GM23338 (cell line): ENCODE data around the gene FBXO9. TPM values are rescaled to one million over a fixed set of nuclear protein-coding genes. Genes with fewer than 3 reads are reported as not detected.

Experiments used
- ATAC-seq: fragments of 200-7000 bp; cut with Tn5 transposase; 3 replicates; pipeline ENCODE4 v1.9.1; 2020
- DNase-seq: peaks from one replicate; pipeline ENCODE4 v3.0.0-alpha.2; 2015; ENCODE audit warnings: low spot score
- H2AFZ ChIP-seq: fragments of 200-600 bp; sonication (generic); 2 replicates; pipeline ENCODE4 v1.8.0; 2016; ENCODE audit warnings: antibody characterized with exemption, mild to moderate bottlenecking, moderate library complexity
- H3F3A ChIP-seq: fragments of 200-600 bp; sonication (generic); replicated peaks from 2 replicates; pipeline ENCODE4 v1.8.0; 2017; ENCODE audit warnings: antibody characterized with exemption, mixed run types, low read depth
- H3K27ac ChIP-seq: fragments of 200-600 bp; sonication (generic); 2 replicates; pipeline ENCODE4 v1.6.1; 2016; ENCODE audit warnings: low read depth
- H3K27me3 ChIP-seq: fragments of 200-600 bp; sonication (generic); 2 replicates; pipeline ENCODE4 v1.8.0; 2016; ENCODE audit warnings: mild to moderate bottlenecking, mixed run types, moderate library complexity; ENCODE audit not compliant: insufficient read depth
- H3K36me3 ChIP-seq: fragments of 200-600 bp; sonication (generic); 2 replicates; pipeline ENCODE4 v1.8.0; 2016; ENCODE audit warnings: mild to moderate bottlenecking; ENCODE audit not compliant: insufficient read depth
- H3K4me1 ChIP-seq: fragments of 200-600 bp; sonication (generic); 2 replicates; pipeline ENCODE4 v1.8.0; 2016; ENCODE audit warnings: mild to moderate bottlenecking, moderate library complexity; ENCODE audit not compliant: insufficient read depth
- H3K4me2 ChIP-seq: fragments of 200-600 bp; sonication (generic); 2 replicates; pipeline ENCODE4 v1.7.1; 2017; ENCODE audit warnings: mixed run types
- H3K4me3 ChIP-seq: fragments of 200-600 bp; sonication (generic); 2 replicates; pipeline ENCODE4 v1.6.1; 2016; ENCODE audit warnings: mixed run types
- H3K79me2 ChIP-seq: fragments of 200-600 bp; sonication (generic); replicated peaks from 2 replicates; pipeline ENCODE4 v1.8.0; 2017; ENCODE audit warnings: mild to moderate bottlenecking; ENCODE audit not compliant: insufficient read depth
- H3K9me2 ChIP-seq: fragments of 200-600 bp; sonication (generic); 2 replicates; pipeline ENCODE4 v1.8.0; 2017; ENCODE audit not compliant: insufficient read depth
- H4K20me1 ChIP-seq: fragments of 200-600 bp; sonication (generic); replicated peaks from 2 replicates; pipeline ENCODE4 v1.8.0; 2017; ENCODE audit warnings: mild to moderate bottlenecking; ENCODE audit not compliant: insufficient read depth
- H3K27ac Mint-ChIP-seq: 2 replicates; pipeline ENCODE4 v1.8.0; 2020; ENCODE audit warnings: inconsistent platforms, mild to moderate bottlenecking, moderate library complexity, mixed read lengths
- H3K27me3 Mint-ChIP-seq: 3 replicates; pipeline ENCODE4 v1.8.0; 2022; ENCODE audit warnings: low read depth, mild to moderate bottlenecking, moderate library complexity, mixed read lengths, inconsistent platforms; ENCODE audit not compliant: insufficient read depth, poor library complexity
- H3K36me3 Mint-ChIP-seq: 3 replicates; pipeline ENCODE4 v1.8.0; 2021; ENCODE audit warnings: low read depth, mild to moderate bottlenecking, inconsistent platforms, moderate library complexity, mixed read lengths
- H3K4me1 Mint-ChIP-seq: 3 replicates; pipeline ENCODE4 v1.8.0; 2020; ENCODE audit warnings: mild to moderate bottlenecking, inconsistent platforms, mixed read lengths
- H3K4me3 Mint-ChIP-seq: 3 replicates; pipeline ENCODE4 v1.8.0; 2021; ENCODE audit warnings: moderate library complexity, mild to moderate bottlenecking, inconsistent platforms, mixed read lengths
- H3K9me3 Mint-ChIP-seq: 3 replicates; pipeline ENCODE4 v1.8.0; 2020; ENCODE audit warnings: moderate library complexity, mild to moderate bottlenecking, inconsistent platforms, mixed read lengths
- EZH2 ChIP-seq: fragments of 200-600 bp; sonication (generic); IDR thresholded peaks from one replicate; pipeline ENCODE4 v1.8.0; 2017; ENCODE audit warnings: antibody characterized with exemption, mild to moderate bottlenecking, low read depth; ENCODE audit not compliant: unreplicated experiment
- EZH2phosphoT487 ChIP-seq: fragments of 200-600 bp; sonication (generic); IDR thresholded peaks from one replicate; pipeline ENCODE4 v1.8.1; 2018; ENCODE audit warnings: antibody characterized with exemption; ENCODE audit not compliant: unreplicated experiment
- POLR2AphosphoS5 ChIP-seq: IDR thresholded peaks from 2 replicates; pipeline ENCODE4 v1.6.1; 2016; ENCODE audit warnings: antibody characterized with exemption, low read depth
- ZNF114 ChIP-seq: fragments of 250-450 bp; sonication (Bioruptor Pico); IDR thresholded peaks from 2 replicates; pipeline ENCODE4 v1.5.0; 2020; ENCODE audit warnings: mild to moderate bottlenecking, moderate library complexity
- ZNF331 ChIP-seq: fragments of 250-450 bp; sonication (Bioruptor Pico); IDR thresholded peaks from 2 replicates; pipeline ENCODE4 v1.5.0; 2020; ENCODE audit warnings: low read depth, mild to moderate bottlenecking, moderate library complexity
- ZNF462 ChIP-seq: fragments of 250-450 bp; sonication (Bioruptor Pico); IDR thresholded peaks from 2 replicates; pipeline ENCODE4 v1.5.0; 2020; ENCODE audit warnings: mild to moderate bottlenecking, moderate library complexity
- polyA plus RNA-seq: library from polyadenylated mRNA; unstranded; fragments of >200 nt; fragmentation: Nextera tagmentation; extraction: Ambion mirVana; gene quantifications from 2 replicates; pipeline ENCODE4 v1.2.1, GENCODE V29; 2016
- total RNA-seq: library from RNA; depleted of rRNA; stranded (reverse); fragments of >200 nt; shearing (Covaris generic); gene quantifications from 2 replicates; pipeline ENCODE4 v1.2.3, GENCODE V29; 2014
- TF ChIP-seq, protein P1 (sequence below): IDR thresholded peaks from one replicate; pipeline ENCODE4 v1.6.1; 2018; ENCODE audit warnings: antibody characterized with exemption; ENCODE audit not compliant: unreplicated experiment
- TF ChIP-seq, protein P2 (sequence below), 2 experiments: fragments of 200-600 bp in 1 of 2; sonication (generic) in 1 of 2; conservative IDR thresholded peaks; 2 replicates each; pipeline versions ENCODE4 v1.5.1 to v1.6.1; 2016 to 2017; ENCODE audit warnings: antibody characterized with exemption in 2 of 2, low read depth in 2 of 2, mild to moderate bottlenecking in 2 of 2, moderate library complexity in 1 of 2
- TF ChIP-seq, protein P3 (sequence below): IDR thresholded peaks from 2 replicates; pipeline ENCODE4 v1.6.1; 2016; ENCODE audit warnings: antibody characterized with exemption

Gene FBXO9
- total and polyA plus RNA-seq, 2 experiments from 2014 or later: 29.8 to 32.8 TPM

DNA sequence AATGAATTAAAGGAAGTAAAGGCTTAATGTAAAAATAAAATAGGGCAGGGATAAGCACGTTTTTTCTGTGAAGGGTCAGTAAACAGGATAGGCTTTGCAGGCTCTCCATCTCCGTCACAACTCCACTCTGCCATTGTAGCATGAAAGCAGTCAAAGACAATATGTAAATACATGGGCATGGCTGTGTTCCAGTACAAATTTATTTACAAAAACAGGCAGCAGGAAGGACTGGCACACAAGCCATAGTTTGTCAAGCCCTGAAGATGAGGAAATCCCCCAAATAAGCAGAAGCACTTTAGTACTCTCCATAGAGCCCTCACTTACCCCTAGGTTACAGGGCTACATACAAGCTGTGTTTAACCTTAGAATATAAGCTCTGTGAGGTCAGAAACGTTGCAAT lies 8.9 kb upstream of the FBXO9 start (continued):
- TF ChIP-seq, protein P1, sequence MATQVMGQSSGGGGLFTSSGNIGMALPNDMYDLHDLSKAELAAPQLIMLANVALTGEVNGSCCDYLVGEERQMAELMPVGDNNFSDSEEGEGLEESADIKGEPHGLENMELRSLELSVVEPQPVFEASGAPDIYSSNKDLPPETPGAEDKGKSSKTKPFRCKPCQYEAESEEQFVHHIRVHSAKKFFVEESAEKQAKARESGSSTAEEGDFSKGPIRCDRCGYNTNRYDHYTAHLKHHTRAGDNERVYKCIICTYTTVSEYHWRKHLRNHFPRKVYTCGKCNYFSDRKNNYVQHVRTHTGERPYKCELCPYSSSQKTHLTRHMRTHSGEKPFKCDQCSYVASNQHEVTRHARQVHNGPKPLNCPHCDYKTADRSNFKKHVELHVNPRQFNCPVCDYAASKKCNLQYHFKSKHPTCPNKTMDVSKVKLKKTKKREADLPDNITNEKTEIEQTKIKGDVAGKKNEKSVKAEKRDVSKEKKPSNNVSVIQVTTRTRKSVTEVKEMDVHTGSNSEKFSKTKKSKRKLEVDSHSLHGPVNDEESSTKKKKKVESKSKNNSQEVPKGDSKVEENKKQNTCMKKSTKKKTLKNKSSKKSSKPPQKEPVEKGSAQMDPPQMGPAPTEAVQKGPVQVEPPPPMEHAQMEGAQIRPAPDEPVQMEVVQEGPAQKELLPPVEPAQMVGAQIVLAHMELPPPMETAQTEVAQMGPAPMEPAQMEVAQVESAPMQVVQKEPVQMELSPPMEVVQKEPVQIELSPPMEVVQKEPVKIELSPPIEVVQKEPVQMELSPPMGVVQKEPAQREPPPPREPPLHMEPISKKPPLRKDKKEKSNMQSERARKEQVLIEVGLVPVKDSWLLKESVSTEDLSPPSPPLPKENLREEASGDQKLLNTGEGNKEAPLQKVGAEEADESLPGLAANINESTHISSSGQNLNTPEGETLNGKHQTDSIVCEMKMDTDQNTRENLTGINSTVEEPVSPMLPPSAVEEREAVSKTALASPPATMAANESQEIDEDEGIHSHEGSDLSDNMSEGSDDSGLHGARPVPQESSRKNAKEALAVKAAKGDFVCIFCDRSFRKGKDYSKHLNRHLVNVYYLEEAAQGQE: no peak
- TF ChIP-seq, protein P2, sequence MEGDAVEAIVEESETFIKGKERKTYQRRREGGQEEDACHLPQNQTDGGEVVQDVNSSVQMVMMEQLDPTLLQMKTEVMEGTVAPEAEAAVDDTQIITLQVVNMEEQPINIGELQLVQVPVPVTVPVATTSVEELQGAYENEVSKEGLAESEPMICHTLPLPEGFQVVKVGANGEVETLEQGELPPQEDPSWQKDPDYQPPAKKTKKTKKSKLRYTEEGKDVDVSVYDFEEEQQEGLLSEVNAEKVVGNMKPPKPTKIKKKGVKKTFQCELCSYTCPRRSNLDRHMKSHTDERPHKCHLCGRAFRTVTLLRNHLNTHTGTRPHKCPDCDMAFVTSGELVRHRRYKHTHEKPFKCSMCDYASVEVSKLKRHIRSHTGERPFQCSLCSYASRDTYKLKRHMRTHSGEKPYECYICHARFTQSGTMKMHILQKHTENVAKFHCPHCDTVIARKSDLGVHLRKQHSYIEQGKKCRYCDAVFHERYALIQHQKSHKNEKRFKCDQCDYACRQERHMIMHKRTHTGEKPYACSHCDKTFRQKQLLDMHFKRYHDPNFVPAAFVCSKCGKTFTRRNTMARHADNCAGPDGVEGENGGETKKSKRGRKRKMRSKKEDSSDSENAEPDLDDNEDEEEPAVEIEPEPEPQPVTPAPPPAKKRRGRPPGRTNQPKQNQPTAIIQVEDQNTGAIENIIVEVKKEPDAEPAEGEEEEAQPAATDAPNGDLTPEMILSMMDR (conservative IDR thresholded peaks at IDR 0.05; ENCODE audit: low read depth in 2 of 2): no peak
- TF ChIP-seq EZH2phosphoT487: no peak
- TF ChIP-seq ZNF114 (CRISPR knock-in tag): no peak

GRCh38 chr6:53058388-53059195 lies 6.6 kb upstream of the FBXO9 start:
- no peak for DNase-seq
- H3K4me1 Mint-ChIP-seq: peaks cover 33% of the 10 kb centered on the region
- Histone ChIP-seq H3K4me1 (peaks cover 14% of the 10 kb centered on the region), H2AFZ (no peak overlapping the region), H3K9me2 (no peaks in the 10 kb centered on the region), H3K79me2 (peaks cover 37% of the 10 kb centered on the region), H3K4me3 (no peak overlapping the region), H3K27me3 (no peaks in the 10 kb centered on the region), H3K36me3 (no peaks in the 10 kb centered on the region), H3K4me2 (no peak overlapping the region), H4K20me1 (0 out of 2 replicates have a peak, but pooled peaks cover 3% of the 10 kb centered on the region), H3F3A (no peaks in the 10 kb centered on the region), H3K27ac (no peak overlapping the region)
- no peak overlapping the region for H3K27ac Mint-ChIP-seq
- H3K27me3 Mint-ChIP-seq: peaks cover 5% of the 10 kb centered on the region
- no peaks in the 10 kb centered on the region for H3K9me3 Mint-ChIP-seq
- no peak overlapping the region for H3K4me3 Mint-ChIP-seq
- no peaks in the 10 kb centered on the region for H3K36me3 Mint-ChIP-seq
- ATAC-seq: no peak
- TF ChIP-seq POLR2AphosphoS5 (no peak), EZH2 (no peak), ZNF114 (CRISPR knock-in tag) (no peak), EZH2phosphoT487 (no peak), ZNF331 (CRISPR knock-in tag) (no peak), ZNF462 (CRISPR knock-in tag) (no peak)
- TF ChIP-seq, protein P3, sequence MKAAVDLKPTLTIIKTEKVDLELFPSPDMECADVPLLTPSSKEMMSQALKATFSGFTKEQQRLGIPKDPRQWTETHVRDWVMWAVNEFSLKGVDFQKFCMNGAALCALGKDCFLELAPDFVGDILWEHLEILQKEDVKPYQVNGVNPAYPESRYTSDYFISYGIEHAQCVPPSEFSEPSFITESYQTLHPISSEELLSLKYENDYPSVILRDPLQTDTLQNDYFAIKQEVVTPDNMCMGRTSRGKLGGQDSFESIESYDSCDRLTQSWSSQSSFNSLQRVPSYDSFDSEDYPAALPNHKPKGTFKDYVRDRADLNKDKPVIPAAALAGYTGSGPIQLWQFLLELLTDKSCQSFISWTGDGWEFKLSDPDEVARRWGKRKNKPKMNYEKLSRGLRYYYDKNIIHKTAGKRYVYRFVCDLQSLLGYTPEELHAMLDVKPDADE: no peak
